ENCODE data around the gene SPEM1. TPM values are rescaled to one million over a fixed set of nuclear protein-coding genes. Genes with fewer than 3 reads are reported as not detected.

SPEM1 gene
- total and polyA plus RNA-seq, 3 donors from 2014 or later: 8.5 to 67.7 (median 18.7) TPM

DNA sequence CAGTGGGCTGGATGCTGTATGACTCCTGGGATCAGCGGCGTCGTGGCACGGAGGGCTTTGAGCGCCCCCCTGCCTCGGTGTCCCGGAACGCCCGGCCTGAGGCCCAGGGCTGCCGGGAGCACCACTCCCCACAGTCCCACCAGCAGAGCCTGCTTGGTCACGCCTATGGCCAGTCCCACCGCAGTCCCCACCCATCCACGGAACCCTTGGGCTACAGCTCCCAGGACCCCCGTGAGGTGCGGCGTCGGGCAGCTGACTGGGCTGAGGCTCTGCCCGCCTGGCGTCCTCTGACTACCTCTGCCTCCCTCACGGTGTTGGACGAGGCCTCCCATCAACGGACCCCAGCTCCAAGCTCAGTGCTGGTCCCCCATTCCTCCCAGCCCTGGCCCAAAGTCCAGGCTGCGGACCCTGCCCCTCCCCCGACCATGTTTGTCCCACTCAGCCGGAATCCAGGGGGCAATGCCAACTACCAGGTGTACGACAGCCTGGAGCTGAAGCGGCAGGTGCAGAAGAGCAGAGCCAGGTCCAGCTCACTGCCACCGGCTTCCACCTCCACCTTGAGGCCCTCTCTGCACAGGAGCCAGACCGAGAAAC lies 6.9 kb downstream of the SPEM1 start:
- Histone ChIP-seq H3K4me3 (no peak overlapping the region), H3K27ac (no peak overlapping the region), H3K27me3 (no peaks in the 10 kb centered on the region), H3K9me3 (no peaks in the 10 kb centered on the region), H3K36me3 (ENCODE audit: low read depth, missing control alignments) (no peaks in the 10 kb centered on the region), H3K4me1 (no peaks in the 10 kb centered on the region)
- intact Hi-C loops (cut with DNase I; ENCODE audit: low total_unique reads): no loop called here
- no peak for TF ChIP-seq CTCF (IDR thresholded peaks at IDR 0.05)
- no peak for TF ChIP-seq POLR2A (IDR thresholded peaks at IDR 0.05)
- 95 to 97% methylated on average over 18 to 29 of the region's 29 CpGs for WGBS, 2 donors
- no peak for DNase-seq

GRCh38 chr17:7427549-7427948 lies 7.4 kb downstream of the SPEM1 start:
- no peak for DNase-seq
- 88 to 94% methylated on average over 7 of the region's 7 CpGs for WGBS, 2 donors
- TF ChIP-seq POLR2A (IDR thresholded peaks at IDR 0.05) (no peak), CTCF (IDR thresholded peaks at IDR 0.05) (no peak)
- H3K4me3 ChIP-seq: no peak overlapping the region
- no peaks in the 10 kb centered on the region for H3K36me3 ChIP-seq (ENCODE audit: low read depth, missing control alignments)
- H3K4me1 ChIP-seq: no peaks in the 10 kb centered on the region
- no peaks in the 10 kb centered on the region for H3K27me3 ChIP-seq
- no peaks in the 10 kb centered on the region for H3K9me3 ChIP-seq
- no peak overlapping the region for H3K27ac ChIP-seq
- intact Hi-C loops (cut with DNase I; ENCODE audit: low total_unique reads): no loop called here

DNA sequence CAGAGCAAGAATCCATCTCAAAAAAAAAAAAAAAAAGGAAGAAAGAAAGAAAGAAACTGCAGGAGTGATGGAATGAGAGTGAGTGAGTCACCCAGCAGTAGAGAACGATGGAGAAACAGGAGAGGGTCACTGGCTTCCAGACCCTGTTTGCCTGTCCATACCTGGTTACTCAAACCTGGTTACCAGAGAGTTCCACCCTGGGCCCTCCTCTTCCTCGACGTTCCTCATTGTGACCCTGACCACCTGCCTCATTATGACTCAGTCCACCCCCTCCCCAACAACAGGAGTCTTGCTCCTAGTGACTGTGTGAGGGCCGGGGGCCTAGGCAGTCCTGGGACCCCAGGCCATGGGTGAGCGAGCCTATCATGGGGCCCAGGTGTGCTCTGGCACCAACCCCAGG lies 8.4 kb downstream of the SPEM1 start, which contains the start of gene SPEM3:
SPEM3 (plus strand) TSS at position 301 of the 400 bp plus-strand sequence; CDS start at position 347, 46 bp downstream.
- no peak for DNase-seq
- Histone ChIP-seq H3K27ac (no peak within 1 kb of the TSS), H3K9me3 (no peaks in the 10 kb centered on the region), H3K27me3 (no peaks in the 10 kb centered on the region), H3K36me3 (ENCODE audit: low read depth, missing control alignments) (no peaks in the 10 kb centered on the region), H3K4me3 (no peak within 1 kb of the TSS), H3K4me1 (no peaks in the 10 kb centered on the region)
- intact Hi-C loops (cut with DNase I; ENCODE audit: low total_unique reads): no loop called here
- no peak for TF ChIP-seq POLR2A (IDR thresholded peaks at IDR 0.05)
- TF ChIP-seq CTCF (IDR thresholded peaks at IDR 0.05): no peak
- 56 to 71% methylated on average over 4 to 5 of the region's 5 CpGs for WGBS, 2 donors

DNA sequence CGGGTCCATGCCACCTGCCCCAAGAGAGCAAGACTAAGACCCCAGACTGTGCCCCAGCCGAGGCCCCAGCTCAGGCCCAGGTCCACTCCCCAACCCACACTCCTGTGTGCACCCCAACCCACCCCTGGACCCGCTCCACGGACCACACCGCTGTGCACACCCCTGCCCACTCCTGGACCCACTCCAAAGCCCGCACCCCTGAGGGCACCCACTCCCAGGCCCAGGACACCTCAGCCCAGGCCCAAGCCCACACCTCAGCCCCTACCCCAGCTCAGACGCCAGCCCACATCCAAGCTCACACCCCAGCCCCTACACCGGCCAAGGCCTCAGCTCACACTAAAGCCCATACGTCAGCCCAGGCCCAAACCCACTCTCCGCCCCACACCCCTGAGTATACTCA lies 9.6 kb downstream of the SPEM1 start:
- intact Hi-C loops (cut with DNase I; ENCODE audit: low total_unique reads): no loop called here
- DNase-seq: no peak
- H3K36me3 ChIP-seq (ENCODE audit: low read depth, missing control alignments): no peaks in the 10 kb centered on the region

More for the DNA sequence above, 9.6 kb downstream of the SPEM1 start:
- Histone ChIP-seq H3K4me1 (no peaks in the 10 kb centered on the region), H3K27me3 (no peaks in the 10 kb centered on the region), H3K27ac (no peak overlapping the region), H3K4me3 (no peak overlapping the region), H3K9me3 (no peaks in the 10 kb centered on the region)
- TF ChIP-seq POLR2A (IDR thresholded peaks at IDR 0.05): no peak
- no peak for TF ChIP-seq CTCF (IDR thresholded peaks at IDR 0.05)
- WGBS, 2 donors: 90 to 97% methylated on average over 10 of the region's 10 CpGs
